Neural progenitor cell (in vitro differentiated cells): ENCODE results near the gene PCDH11Y.
"Not testable (repeated sequence)": the region's sequence is repeated elsewhere in the genome, so short reads cannot be mapped to it uniquely, and the experiment has no call there.

Source experiments
- CTCF ChIP-seq: fragments of 200-600 bp; sonication (generic); IDR thresholded peaks from 2 replicates; pipeline ENCODE4 v1.5.1; 2017; ENCODE audit warnings: antibody characterized with exemption, mild to moderate bottlenecking
- EZH2 ChIP-seq: fragments of 200-600 bp; sonication (generic); IDR thresholded peaks from 2 replicates; pipeline ENCODE4 v1.6.1; 2017; ENCODE audit warnings: antibody characterized with exemption, mild to moderate bottlenecking, moderate library complexity
- EZH2phosphoT487 ChIP-seq: fragments of 200-600 bp; sonication (generic); IDR thresholded peaks from 2 replicates; pipeline ENCODE4 v1.6.1; 2017; ENCODE audit warnings: antibody characterized with exemption

DNA sequence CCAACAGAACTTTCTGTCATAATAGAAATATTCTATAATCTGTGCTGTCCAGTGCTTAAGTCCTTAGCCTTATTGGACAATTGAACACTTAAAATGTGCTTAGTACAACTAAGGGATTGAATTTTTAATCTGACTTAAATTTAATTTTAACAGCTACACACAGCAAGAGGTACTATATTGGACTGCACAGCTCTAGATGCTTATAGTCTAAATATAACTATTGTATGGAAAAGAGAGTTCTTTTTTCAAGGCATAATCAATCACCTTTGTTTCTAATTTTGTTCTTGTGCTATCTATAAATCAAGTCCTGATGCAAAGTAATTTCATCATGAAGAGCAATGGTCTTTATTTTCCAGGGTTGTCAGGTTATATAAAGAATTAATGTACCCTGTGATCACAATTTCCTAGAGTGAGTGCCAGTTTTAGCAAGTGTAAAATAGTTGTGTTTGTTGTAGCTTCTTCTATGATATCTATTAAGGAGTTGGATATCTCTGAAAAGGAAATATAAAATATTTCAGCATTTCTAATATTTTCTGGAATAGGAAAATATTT is 39.0 kb downstream of the PCDH11Y start:
- TF ChIP-seq CTCF, EZH2, EZH2phosphoT487: not testable (repeated sequence)
